ENCODE results near the gene ZNF672. TPM values are rescaled to one million over a fixed set of nuclear protein-coding genes. Genes with fewer than 3 reads are reported as not detected.
"Not testable (repeated sequence)": the region's sequence is repeated elsewhere in the genome, so short reads cannot be mapped to it uniquely, and the experiment has no call there.

ZNF672 gene
- 10 to 100 TPM; 48.4 to 54.5 TPM for total RNA-seq

DNA sequence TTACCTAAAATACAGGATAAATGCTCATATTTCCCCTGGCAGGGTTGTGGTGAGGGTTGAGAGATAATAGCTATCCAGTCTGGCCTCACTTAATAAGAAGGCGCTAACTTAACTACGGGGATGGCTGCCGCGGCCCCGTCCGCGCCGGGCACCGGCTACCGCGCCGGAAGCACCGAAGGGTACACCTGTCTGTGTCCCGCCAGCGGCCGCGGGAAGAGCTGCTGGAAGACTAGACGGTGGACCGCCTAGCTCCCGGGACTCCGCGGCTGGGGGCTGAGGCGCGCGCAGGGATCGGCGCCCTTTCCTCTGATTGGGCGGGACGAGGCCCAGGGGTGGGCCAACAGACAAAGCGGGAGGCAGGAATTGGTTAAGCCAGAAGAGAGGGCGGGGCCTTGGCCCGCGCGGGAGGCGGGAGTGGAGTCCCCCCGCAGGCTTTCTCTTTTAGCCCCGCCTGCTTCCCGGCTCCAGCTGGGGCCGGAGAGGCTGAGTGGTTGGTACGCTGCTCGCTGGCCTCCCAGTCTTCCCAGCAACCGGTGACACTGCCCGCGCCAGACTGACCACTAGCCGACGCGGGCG is at the start of gene ZNF672:
Gene ZNF672, plus strand, starts transcription at position 444 of the 576 bp plus-strand sequence. CDS start 9,051 bp downstream, outside the sequence.
- Mint-ChIP-seq H3K36me3 (ENCODE audit: low read depth) (peaks cover 2% of the 10 kb centered on the region), H3K4me1 (ENCODE audit: low read depth) (peaks cover 24% of the 10 kb centered on the region), H3K27me3 (ENCODE audit: low read depth) (peaks cover 2% of the 10 kb centered on the region), H3K27ac (peak within 1 kb of the TSS; percentile 94), H3K9me3 (ENCODE audit: insufficient read depth) (no peaks in the 10 kb centered on the region), H3K4me3 (no peak within 1 kb of the TSS)
- ATAC-seq = peak; percentile 91
- POLR2A ChIA-PET = interaction anchor here (0.6 to 5.7 kb wide), 7 partner anchors 11 to 67 kb away, joined by 3 to 52 read pairs (median 6); partner anchors contain the start of genes SH3BP5L and ZNF692
- CTCF ChIA-PET = interaction anchor here (1.0 to 5.6 kb wide), 6 partner anchors 11 to 89 kb away, joined by 3 to 69 read pairs (median 6); partner anchors contain the start of genes SH3BP5L and ZNF692
- peak; percentile 96 for DNase-seq

DNA sequence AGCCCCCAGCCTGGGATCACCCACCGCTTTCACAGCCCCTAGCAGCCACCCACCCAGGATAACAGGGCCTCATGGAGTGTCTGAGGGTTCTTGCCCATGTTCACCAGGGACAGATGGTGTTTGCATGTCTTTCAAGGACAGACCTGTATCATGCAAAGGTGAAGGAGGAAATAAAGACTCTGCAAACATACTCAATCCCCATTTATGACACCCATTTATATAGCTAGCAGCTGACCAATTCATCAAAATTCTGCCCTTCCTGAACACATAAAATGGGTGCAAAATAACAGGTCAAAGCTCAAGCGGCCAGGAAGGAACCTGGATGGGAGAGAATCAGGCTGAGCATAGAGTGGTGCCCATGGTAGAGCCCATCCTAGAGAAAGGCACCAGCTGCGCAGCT is 49.7 kb upstream of the ZNF672 start:
- no peak overlapping the region for H3K4me3 Mint-ChIP-seq
- no peak for ATAC-seq
- no peak overlapping the region for H3K27ac Mint-ChIP-seq
- ChIA-PET POLR2A (no interaction called here), CTCF (no interaction called here)
- H3K9me3 Mint-ChIP-seq (ENCODE audit: insufficient read depth) = no peaks in the 10 kb centered on the region
- H3K27me3 Mint-ChIP-seq (ENCODE audit: low read depth) = no peaks in the 10 kb centered on the region
- no peaks in the 10 kb centered on the region for H3K36me3 Mint-ChIP-seq (ENCODE audit: low read depth)
- no peak for DNase-seq
- H3K4me1 Mint-ChIP-seq (ENCODE audit: low read depth) = no peaks in the 10 kb centered on the region

DNA sequence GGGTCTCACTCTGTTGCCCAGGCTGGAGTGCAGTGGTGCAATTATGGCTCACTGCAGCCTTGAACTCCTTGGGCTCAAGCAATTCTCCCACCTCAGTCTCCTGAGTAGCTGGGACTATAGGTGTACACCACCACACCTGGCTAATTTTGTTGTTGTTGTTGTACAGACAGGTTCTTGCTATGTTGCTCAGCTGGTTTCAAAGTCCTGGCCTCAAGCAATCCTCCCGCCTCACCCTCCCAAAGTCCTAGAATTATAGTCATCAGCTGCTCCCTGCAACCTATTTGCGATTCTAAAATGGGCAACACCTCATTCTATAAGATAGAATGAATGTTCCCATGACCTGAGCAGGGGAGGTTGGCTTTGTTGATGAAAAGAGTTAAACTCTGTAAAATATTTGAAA is 48.7 kb upstream of the ZNF672 start:
- CTCF ChIA-PET; H3K4me1 Mint-ChIP-seq (ENCODE audit: low read depth); DNase-seq; POLR2A ChIA-PET; H3K4me3 Mint-ChIP-seq; H3K36me3 Mint-ChIP-seq (ENCODE audit: low read depth); H3K9me3 Mint-ChIP-seq (ENCODE audit: insufficient read depth); H3K27ac Mint-ChIP-seq; ATAC-seq; H3K27me3 Mint-ChIP-seq (ENCODE audit: low read depth): not testable (repeated sequence)

GRCh38 chr1:248790456-248790855 is 47.6 kb upstream of the ZNF672 start:
- Mint-ChIP-seq H3K9me3 (ENCODE audit: insufficient read depth) (no peaks in the 10 kb centered on the region), H3K36me3 (ENCODE audit: low read depth) (no peaks in the 10 kb centered on the region), H3K4me3 (no peak overlapping the region), H3K27ac (no peak overlapping the region), H3K4me1 (ENCODE audit: low read depth) (no peaks in the 10 kb centered on the region), H3K27me3 (ENCODE audit: low read depth) (no peaks in the 10 kb centered on the region)
- ATAC-seq (no peak), DNase-seq (no peak)
- ChIA-PET CTCF (no interaction called here), POLR2A (no interaction called here)

- Mint-ChIP-seq H3K27me3 (ENCODE audit: low read depth) (no peaks in the 10 kb centered on the region), H3K27ac (no peak overlapping the region), H3K9me3 (ENCODE audit: insufficient read depth) (no peaks in the 10 kb centered on the region), H3K4me3 (no peak overlapping the region), H3K4me1 (ENCODE audit: low read depth) (no peaks in the 10 kb centered on the region), H3K36me3 (ENCODE audit: low read depth) (no peaks in the 10 kb centered on the region)
- CTCF ChIA-PET = no interaction called here
- POLR2A ChIA-PET = no interaction called here
- DNase-seq = no peak
- no peak for ATAC-seq
These were observed 47.0 kb upstream of the ZNF672 start for GRCh38 chr1:248791010-248791409.

DNA sequence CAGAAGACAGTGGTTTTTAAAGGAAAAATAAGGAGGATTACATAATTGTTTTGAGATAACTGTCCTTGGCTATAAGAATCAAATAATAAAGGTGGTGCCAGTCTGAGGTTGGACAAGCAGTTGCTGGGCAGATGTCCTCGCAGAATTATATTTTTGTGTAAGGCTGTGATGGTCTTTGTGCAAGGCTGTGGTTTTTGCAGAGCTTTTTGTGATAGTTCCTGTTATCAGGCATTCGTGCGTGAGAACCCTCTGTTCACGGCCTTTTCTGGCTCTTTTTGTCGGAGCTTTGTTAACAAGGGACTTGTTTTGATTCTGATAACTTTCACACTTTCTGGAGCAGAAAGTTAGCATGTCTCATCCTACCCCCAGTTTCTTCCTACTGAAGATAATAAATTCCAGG is 45.7 kb upstream of the ZNF672 start:
- ChIA-PET CTCF (interaction anchor here (0.7 kb wide), 1 partner anchor 203 kb away, joined by 3 read pairs; no protein-coding TSS in a partner anchor), POLR2A (interaction anchor here (0.6 kb wide), 1 partner anchor 27 kb away, joined by 4 read pairs; no protein-coding TSS in a partner anchor)
- Mint-ChIP-seq H3K4me3 (no peak overlapping the region), H3K27me3 (ENCODE audit: low read depth) (peaks cover under 1% of the 10 kb centered on the region), H3K9me3 (ENCODE audit: insufficient read depth) (no peaks in the 10 kb centered on the region), H3K36me3 (ENCODE audit: low read depth) (no peaks in the 10 kb centered on the region), H3K4me1 (ENCODE audit: low read depth) (no peaks in the 10 kb centered on the region), H3K27ac (no peak overlapping the region)
- ATAC-seq = no peak
- DNase-seq = no peak

- Mint-ChIP-seq H3K4me1 (ENCODE audit: low read depth) (no peaks in the 10 kb centered on the region), H3K27me3 (ENCODE audit: low read depth) (peaks cover 8% of the 10 kb centered on the region), H3K4me3 (no peak overlapping the region), H3K36me3 (ENCODE audit: low read depth) (no peaks in the 10 kb centered on the region), H3K9me3 (ENCODE audit: insufficient read depth) (no peaks in the 10 kb centered on the region), H3K27ac (no peak overlapping the region)
- DNase-seq (no peak), ATAC-seq (no peak)
- CTCF ChIA-PET = no interaction called here
- POLR2A ChIA-PET = no interaction called here
These were observed 44.4 kb upstream of the ZNF672 start for GRCh38 chr1:248793592-248793991.

DNA sequence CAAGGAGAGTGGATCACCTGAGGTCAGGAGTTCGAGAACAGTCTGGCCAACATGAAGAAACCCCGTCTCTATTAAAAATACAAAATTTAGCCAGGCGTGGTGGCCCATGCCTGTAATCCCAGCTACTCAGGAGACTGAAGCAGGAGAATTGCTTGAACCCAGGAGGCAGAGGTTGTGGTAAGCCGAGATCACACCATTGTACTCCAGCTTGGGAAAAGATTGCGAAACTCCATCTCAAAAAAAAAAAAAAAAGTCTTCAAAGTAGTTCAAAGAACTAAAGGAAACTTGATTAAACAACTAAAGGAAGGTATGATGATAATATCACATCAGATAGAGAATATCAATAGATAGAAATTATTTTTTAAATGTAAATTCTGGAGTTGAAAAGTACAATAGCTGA is 43.4 kb upstream of the ZNF672 start:
- DNase-seq; H3K27ac Mint-ChIP-seq; H3K9me3 Mint-ChIP-seq (ENCODE audit: insufficient read depth); H3K36me3 Mint-ChIP-seq (ENCODE audit: low read depth); H3K4me3 Mint-ChIP-seq; ATAC-seq; POLR2A ChIA-PET; H3K4me1 Mint-ChIP-seq (ENCODE audit: low read depth): not testable (repeated sequence)
- CTCF ChIA-PET = interaction anchor here (2.2 kb wide), 1 partner anchor 12 kb away, joined by 7 read pairs; no protein-coding TSS in a partner anchor
- peaks cover 10% of the 10 kb centered on the region for H3K27me3 Mint-ChIP-seq (ENCODE audit: low read depth)

- no peaks in the 10 kb centered on the region for H3K9me3 Mint-ChIP-seq (ENCODE audit: insufficient read depth)
- ChIA-PET CTCF (no interaction called here), POLR2A (interaction anchor here (0.6 kb wide), 1 partner anchor 43 kb away, joined by 3 read pairs; no protein-coding TSS in a partner anchor)
- H3K36me3 Mint-ChIP-seq (ENCODE audit: low read depth) = no peaks in the 10 kb centered on the region
- DNase-seq = no peak
- no peak overlapping the region for H3K4me3 Mint-ChIP-seq
- H3K4me1 Mint-ChIP-seq (ENCODE audit: low read depth) = no peaks in the 10 kb centered on the region
- no peak overlapping the region for H3K27ac Mint-ChIP-seq
- no peak for ATAC-seq
- H3K27me3 Mint-ChIP-seq (ENCODE audit: low read depth) = peaks cover 10% of the 10 kb centered on the region
These were observed 39.2 kb upstream of the ZNF672 start for GRCh38 chr1:248798791-248799190.

DNA sequence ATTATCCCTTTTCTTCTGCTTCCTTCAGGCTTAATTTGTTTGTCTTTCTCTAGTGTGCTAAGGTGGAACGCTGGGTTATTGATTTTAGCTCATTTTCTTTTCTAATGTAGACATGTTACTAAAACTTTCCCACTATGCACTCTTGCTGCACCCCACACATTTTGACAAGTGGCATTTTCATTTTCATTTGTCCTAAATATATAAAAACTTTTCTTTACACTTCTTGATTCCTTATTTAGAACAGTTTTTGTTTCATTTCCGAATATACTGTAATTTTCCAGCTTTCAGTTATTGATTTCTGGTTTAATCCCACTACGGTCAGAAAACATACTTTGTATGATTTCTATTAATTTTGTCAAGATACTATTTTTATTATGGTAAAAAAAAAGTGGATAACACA is 37.6 kb upstream of the ZNF672 start:
- ChIA-PET CTCF (interaction anchor here (1.3 kb wide), 1 partner anchor 14 kb away, joined by 4 read pairs; no protein-coding TSS in a partner anchor), POLR2A (no interaction called here)
- no peak overlapping the region for H3K27ac Mint-ChIP-seq
- no peaks in the 10 kb centered on the region for H3K9me3 Mint-ChIP-seq (ENCODE audit: insufficient read depth)
- H3K36me3 Mint-ChIP-seq (ENCODE audit: low read depth) = no peaks in the 10 kb centered on the region
- ATAC-seq = no peak
- H3K4me1 Mint-ChIP-seq (ENCODE audit: low read depth) = peaks cover 10% of the 10 kb centered on the region
- peaks cover 10% of the 10 kb centered on the region for H3K27me3 Mint-ChIP-seq (ENCODE audit: low read depth)
- no peak for DNase-seq
- no peak overlapping the region for H3K4me3 Mint-ChIP-seq

- Mint-ChIP-seq H3K9me3 (ENCODE audit: insufficient read depth) (no peaks in the 10 kb centered on the region), H3K36me3 (ENCODE audit: low read depth) (no peaks in the 10 kb centered on the region), H3K4me1 (ENCODE audit: low read depth) (peaks cover 10% of the 10 kb centered on the region), H3K27ac (no peak overlapping the region), H3K27me3 (ENCODE audit: low read depth) (peaks cover 8% of the 10 kb centered on the region), H3K4me3 (no peak overlapping the region)
- DNase-seq (no peak), ATAC-seq (no peak)
- ChIA-PET POLR2A (no interaction called here), CTCF (no interaction called here)
These were observed 35.6 kb upstream of the ZNF672 start for GRCh38 chr1:248802454-248802853.

DNA sequence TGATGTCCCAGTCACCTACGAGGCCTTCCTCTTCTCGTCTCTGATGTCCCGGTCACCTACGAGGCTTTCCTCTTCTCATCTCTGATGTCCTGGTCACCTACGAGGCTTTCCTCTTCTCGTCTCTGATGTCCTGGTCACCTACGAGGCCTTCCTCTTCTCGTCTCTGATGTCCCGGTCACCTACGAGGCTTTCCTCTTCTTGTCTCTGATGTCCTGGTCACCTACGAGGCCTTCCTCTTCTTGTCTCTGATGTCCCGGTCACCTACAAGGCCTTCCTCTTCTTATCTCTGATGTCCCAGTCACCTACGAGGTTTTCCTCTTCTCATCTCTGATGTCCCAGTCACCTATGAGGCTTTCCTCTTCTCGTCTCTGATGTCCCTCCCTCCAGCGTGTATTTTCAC is 34.5 kb upstream of the ZNF672 start:
- H3K4me1 Mint-ChIP-seq (ENCODE audit: low read depth) = peaks cover 10% of the 10 kb centered on the region
- ATAC-seq, DNase-seq: not testable (repeated sequence)

More for the DNA sequence above, 34.5 kb upstream of the ZNF672 start:
- H3K36me3 Mint-ChIP-seq (ENCODE audit: low read depth); H3K9me3 Mint-ChIP-seq (ENCODE audit: insufficient read depth); POLR2A ChIA-PET; H3K4me3 Mint-ChIP-seq; H3K27me3 Mint-ChIP-seq (ENCODE audit: low read depth); H3K27ac Mint-ChIP-seq: not testable (repeated sequence)
- CTCF ChIA-PET = interaction anchor here (4.0 kb wide), 1 partner anchor 180 kb away, joined by 34 read pairs; no protein-coding TSS in a partner anchor

All from activated CD8-positive, alpha-beta T cell treated with anti-CD3 and anti-CD28 coated beads, Interleukin-2, amount 10 ng/mL, durations not matched to agents 7 days and 5 days (primary cell).